HG03095 (cell line): ENCODE data around the gene RTKN.

Experiments
- ATAC-seq: cut with Tn5 transposase; IDR thresholded peaks from one replicate; pipeline ENCODE4 v1.9.1; 2021; ENCODE audit warnings: moderate library complexity; ENCODE audit not compliant: unreplicated experiment

Gene RTKN

GRCh38 chr2:74440378-74441169 is 1.2 kb downstream of the RTKN start:
- peak; percentile 82 for ATAC-seq

- no peak for ATAC-seq
These were observed 1.8 kb downstream of the RTKN start for GRCh38 chr2:74439803-74440377.

GRCh38 chr2:74439373-74439772 is 2.4 kb downstream of the RTKN start:
- no peak for ATAC-seq

GRCh38 chr2:74438248-74438647 is 3.5 kb downstream of the RTKN start:
- ATAC-seq = no peak

- ATAC-seq = no peak
These were observed 4.7 kb downstream of the RTKN start for GRCh38 chr2:74436848-74437695.

- no peak for ATAC-seq
These were observed 5.5 kb downstream of the RTKN start for GRCh38 chr2:74436111-74436805.

GRCh38 chr2:74430502-74430901 is 11.2 kb downstream of the RTKN start:
- ATAC-seq = no peak

- no peak for ATAC-seq
These were observed 12.0 kb downstream of the RTKN start for GRCh38 chr2:74429487-74430451.

GRCh38 chr2:74428675-74429074 is 13.1 kb downstream of the RTKN start:
- no peak for ATAC-seq

- no peak for ATAC-seq
These were observed 14.2 kb downstream of the RTKN start for GRCh38 chr2:74427551-74427950.

- ATAC-seq = no peak
These were observed 15.5 kb downstream of the RTKN start for GRCh38 chr2:74426181-74426758.

GRCh38 chr2:74425523-74425922 is 16.2 kb downstream of the RTKN start:
- no peak for ATAC-seq

- ATAC-seq = no peak
These were observed 16.7 kb downstream of the RTKN start for GRCh38 chr2:74424995-74425406.

- ATAC-seq = no peak
These were observed 17.4 kb downstream of the RTKN start for GRCh38 chr2:74424139-74424992.

GRCh38 chr2:74423231-74424095 is 18.3 kb downstream of the RTKN start:
- ATAC-seq = no peak

GRCh38 chr2:74421221-74421870 is 20.4 kb downstream of the RTKN start, which contains the start of the genes C2orf81 and WDR54:
TSS of gene C2orf81 (minus strand) at chr2:74421619. CDS start at chr2:74421560, 59 bp downstream.
TSS of gene WDR54 (plus strand) at chr2:74421730. CDS start at chr2:74422154, 424 bp downstream.
- peak; percentile 92 for ATAC-seq
